Renal cortical epithelial cell (primary cell): Measurements from ENCODE around the gene NRF1. TPM values are rescaled to one million over a fixed set of nuclear protein-coding genes. Genes with fewer than 3 reads are reported as not detected.

ENCODE experiments used
- DNase-seq: peaks from one replicate; pipeline ENCODE4 v3.0.0-alpha.2; 2011; ENCODE audit warnings: low read depth
- total RNA-seq: library from RNA; depleted of rRNA; stranded (reverse); fragments of >200 nt; gene quantifications from 2 replicates; pipeline ENCODE4 v1.2.3, GENCODE V29; 2014

NRF1 gene
- total RNA-seq, 1 donor from 2014 or later = 20.8 TPM

DNA sequence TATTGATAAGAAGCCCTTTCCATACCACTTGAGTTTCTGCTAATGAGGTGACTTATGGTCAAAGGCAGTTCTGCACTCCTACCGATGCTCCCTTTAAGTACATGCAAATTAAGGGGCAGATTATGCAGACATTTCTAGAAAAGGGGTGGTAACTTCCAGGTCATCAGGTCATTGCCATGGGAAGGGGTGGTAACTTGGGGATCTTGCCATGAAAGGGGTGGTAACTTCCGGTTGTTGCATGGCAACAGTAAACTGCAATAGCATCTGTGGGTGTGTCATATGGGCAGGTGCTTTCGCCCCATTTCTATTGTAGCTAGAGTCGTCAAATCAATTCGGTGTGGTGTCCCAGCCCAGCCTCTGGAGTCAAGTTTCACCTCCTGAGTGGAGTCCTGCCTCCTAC lies 190.4 kb downstream of the NRF1 start:
- DNase-seq = no peak

DNA sequence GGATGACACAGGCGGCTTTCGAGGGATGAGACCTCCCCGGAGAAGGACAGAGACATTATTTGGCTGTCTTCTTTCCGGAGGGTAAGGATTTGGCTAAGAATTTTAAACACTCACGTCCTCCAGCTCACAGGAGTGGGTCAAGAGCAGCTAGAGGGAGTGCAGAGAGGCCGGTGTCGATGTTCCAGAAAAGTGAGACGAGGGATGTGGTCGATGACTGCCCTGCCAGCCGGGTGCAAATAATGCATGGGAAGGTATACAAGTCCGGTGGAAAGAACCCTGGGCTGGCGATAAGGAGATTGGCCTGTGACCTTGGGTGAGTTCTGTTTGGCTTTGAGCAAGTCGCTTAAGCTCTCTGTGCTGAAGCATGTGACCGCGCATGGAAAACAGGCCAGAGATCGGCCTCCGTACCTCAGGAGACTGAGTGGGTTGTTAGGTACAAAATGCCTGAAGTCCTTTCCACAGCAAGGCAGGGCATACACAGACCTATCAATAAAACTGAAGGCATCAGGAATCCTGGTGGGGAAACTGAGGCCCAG lies 192.1 kb downstream of the NRF1 start:
- no peak for DNase-seq

- no peak for DNase-seq
These were observed 192.8 kb downstream of the NRF1 start for GRCh38 chr7:129804111-129804889.

GRCh38 chr7:129804890-129805719 lies 193.6 kb downstream of the NRF1 start:
- DNase-seq = no peak

Other genes with a start within 250 kb of the NRF1 start
- 2.3 and 3.8 TPM in 2 replicates for gene STRIP2, start 177.3 kb upstream of the NRF1 start, total RNA-seq
- 0.65 and 1.0 TPM in 2 replicates for gene SMKR1, start 109.2 kb upstream of the NRF1 start, total RNA-seq